Frontal cortex (tissue), 4 donors: ENCODE data around the gene USP48. TPM values are rescaled to one million over a fixed set of nuclear protein-coding genes. Genes with fewer than 3 reads are reported as not detected.

ENCODE experiments used
- DNase-seq, 2 donors: peaks; one replicate each; pipeline ENCODE4 v3.0.0; 2012; ENCODE audit warnings: low spot score in 2 of 2
- FAIRE-seq: peaks from 2 replicates; lab custom pipeline; 2012; peaks lifted over from hg19 to GRCh38; lab: Jason Lieb, UNC
- total RNA-seq: library from RNA; depleted of rRNA; stranded (reverse); fragments of >200 nt; gene quantifications from one replicate; pipeline ENCODE4 v1.2.3, GENCODE V29; 2014
- donor health status: control.
- donor health status: control.
- donor health status: control.

The USP48 gene
- total RNA-seq, 1 donor from 2014 or later = 58.7 TPM

DNA sequence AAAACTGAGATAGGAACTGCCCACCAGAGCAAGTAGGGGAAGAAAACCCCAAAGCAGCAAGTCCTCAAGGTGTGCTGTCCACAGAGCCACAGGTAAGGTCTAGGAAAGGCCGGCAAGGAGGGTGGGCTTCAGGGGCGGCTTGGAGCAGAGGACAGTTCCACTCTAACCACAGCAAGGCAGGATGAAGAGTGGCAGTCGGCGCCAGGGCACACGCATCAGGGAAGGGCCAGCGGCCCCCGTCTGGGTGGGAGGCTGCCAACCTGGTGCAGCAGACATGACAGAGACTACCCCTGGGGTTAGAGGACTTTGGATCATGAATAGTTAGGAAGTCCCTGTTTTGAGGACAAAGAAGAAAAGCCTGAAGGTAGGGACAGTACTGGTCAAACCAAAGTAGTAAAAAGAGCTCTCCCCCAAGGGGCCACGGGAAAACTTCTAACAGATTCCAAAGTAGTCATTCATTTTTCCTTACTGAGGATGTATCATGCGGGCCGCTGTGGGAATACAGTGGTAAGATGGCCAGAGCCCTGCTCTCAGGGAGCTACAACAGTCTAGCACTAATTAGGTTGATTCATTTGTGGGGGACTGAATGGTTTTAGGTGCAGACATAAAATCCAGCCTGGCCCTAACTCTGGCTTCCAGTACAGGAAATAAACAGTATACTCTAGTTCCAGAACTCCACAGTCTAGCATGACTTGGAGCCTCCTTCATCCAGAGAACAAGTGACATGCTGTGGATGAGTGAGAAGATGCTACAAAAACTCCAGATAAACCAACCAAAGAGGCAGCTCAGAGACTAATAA is 110.3 kb downstream of the USP48 start:
- FAIRE-seq = no peak
- DNase-seq = no peak

DNA sequence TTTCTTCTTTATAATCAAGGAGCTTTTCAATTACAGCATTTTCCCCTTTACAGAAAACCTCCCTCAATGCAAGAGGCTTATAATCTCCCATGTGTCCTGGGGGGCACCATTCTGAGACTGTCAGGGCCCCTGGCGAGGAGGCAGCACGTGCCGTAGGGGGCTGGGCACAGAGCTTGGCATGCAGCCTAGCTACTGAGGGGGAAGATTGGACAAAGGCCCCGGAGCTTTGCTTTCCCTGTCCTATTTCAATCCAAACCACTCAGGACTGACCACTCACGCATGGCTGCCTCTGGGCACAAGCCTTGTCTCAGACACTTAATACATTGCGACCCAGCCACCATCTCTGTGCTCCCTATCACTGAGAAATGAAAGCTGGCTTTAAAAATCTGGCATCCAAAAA is 111.0 kb downstream of the USP48 start:
- FAIRE-seq = no peak
- no peak for DNase-seq

DNA sequence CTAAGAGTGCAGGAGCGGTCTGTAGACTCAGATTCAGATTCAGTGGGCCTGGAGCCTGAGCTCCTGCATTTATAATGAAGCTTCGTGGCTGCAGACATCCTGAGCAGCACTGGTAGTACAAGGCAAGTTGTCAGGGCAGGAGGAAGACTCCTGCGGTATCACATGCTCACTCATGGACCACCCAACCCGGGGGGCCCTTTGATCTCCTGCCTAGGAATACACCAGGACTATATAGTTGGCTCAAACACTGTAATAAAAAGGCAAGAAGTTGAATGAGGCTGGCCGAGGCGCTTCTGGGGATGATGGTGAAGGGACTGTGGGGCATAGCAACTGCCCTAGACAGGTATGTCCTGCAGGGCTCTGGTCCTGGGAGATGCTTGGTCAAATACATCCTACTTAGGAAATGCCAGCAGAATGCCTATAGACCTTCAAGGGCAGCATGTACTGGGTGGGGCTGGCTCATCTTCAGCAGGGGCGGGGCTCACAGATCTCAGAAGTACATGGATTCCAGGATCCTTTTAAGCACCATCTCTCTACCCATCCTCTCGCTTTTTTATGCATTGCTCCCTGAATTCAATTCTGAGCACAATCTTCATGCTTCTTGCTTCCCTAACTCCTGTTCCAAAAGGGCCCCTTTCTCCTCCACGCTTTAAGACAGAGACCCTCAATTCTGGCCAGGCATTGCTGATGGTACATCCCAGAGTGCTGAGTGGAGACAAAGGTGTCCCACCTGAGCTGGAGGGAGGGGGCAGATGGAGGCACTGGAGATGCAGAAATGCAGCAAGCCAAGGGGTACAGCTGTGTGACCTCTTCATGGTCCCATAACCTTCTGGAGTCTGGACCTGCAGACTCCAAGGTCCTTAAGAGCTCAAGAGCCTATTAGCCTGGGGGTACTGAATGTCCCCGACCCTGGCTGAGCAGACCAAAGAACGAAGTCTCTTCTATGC is 111.7 kb downstream of the USP48 start:
- FAIRE-seq (no peak), DNase-seq (no peak)

DNA sequence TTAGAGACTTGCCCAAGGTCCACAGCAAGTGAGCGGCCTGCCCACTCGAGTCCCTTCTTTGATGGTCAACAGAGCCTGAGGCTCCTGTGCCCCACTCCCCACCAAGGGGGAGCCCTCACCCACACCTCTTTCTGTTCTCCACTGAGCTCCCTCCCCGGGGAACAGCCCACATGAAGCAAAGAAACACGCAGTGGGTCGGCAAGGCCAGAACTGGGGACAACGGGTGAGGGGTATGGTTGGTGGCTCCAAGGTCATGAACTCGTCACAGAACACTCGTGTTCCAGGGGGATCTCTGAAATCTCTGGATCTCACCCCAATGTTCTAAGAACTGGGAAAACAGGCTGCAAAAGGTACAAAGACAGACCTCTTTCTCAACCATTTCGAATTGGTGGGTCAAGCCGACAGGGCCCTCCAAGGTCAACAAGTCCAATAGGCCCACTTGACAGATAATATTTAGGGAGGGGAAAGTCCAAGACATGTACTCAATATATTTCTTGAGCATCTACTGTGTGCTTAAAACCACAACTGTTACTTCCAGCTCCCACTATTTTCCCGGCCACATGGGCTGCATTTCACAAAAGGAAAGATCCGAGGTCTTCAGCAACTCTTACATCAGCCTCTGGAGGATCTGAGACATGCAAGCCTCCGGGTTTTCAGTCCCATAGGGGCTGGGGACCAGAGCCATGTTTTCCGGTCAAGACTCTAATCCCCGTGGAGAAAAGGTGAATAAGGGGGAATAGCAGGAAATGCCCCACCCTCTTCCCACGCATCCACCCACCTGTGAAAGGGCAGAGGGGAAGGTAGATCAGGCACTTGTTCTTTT is 112.7 kb downstream of the USP48 start:
- DNase-seq (peak in 1 of 2 donors; percentile 12), FAIRE-seq (no peak)

DNA sequence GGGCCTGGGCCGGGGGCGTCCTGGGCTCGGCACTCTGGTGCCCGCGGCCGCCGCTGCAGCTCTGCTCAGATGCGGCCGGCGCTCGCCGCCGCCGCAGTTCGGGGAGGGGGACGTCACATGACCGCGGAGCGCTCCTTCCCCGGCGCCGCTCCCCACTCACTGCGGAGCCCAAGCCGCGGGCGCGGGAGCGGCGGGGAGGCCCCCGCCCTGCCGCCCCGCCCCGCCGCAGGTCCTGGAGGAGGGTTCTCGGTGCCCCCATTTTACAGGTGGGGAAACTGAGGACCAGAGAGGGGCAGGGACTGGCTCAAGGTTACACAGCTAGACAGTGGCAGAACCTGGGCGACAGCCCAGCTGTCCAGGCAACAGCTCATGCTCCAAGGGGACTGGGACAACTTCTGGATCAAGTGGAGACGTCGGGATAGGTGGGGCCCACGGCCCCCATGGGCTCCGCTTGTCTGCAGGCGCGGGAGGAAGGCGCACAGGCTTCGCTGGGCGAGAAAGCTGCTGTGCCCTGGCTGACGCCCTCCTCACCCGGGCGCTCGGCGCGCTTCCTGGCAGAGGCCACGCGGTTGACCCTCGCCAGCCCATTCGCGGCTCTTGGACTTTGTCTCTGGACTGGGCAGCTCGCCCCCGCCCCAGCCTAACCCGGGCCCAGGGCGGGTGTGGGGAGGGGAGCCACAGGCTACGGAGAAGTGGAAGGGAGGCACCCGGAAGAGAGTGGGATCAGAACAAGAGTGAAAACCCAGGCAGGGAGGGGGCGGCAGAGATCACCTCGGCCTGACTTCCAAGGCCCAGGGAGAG is 113.5 kb downstream of the USP48 start, which contains the start of gene RAP1GAP:
Gene RAP1GAP, minus strand, starts transcription at position 100 of the 801 bp plus-strand sequence. CDS start 49,325 bp downstream, outside the sequence.
- DNase-seq (peak; percentile 72 to 83), FAIRE-seq (no peak)

DNA sequence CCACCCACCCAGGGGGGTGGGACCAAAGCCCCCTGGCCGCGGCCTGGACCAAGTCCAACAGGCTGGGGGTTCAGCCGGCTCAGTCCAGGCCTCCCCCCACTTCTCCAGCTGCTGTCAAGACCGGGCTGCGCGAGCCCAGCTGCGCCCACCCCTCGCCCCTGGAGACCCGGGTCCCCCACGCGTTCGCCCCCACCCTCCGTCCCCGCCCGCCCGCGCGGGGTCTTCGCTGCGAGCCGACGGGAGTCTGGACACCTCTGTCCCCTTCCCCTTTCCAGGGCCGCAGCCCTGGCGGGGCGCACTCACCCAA is 114.0 kb downstream of the USP48 start:
- no peak for DNase-seq

DNA sequence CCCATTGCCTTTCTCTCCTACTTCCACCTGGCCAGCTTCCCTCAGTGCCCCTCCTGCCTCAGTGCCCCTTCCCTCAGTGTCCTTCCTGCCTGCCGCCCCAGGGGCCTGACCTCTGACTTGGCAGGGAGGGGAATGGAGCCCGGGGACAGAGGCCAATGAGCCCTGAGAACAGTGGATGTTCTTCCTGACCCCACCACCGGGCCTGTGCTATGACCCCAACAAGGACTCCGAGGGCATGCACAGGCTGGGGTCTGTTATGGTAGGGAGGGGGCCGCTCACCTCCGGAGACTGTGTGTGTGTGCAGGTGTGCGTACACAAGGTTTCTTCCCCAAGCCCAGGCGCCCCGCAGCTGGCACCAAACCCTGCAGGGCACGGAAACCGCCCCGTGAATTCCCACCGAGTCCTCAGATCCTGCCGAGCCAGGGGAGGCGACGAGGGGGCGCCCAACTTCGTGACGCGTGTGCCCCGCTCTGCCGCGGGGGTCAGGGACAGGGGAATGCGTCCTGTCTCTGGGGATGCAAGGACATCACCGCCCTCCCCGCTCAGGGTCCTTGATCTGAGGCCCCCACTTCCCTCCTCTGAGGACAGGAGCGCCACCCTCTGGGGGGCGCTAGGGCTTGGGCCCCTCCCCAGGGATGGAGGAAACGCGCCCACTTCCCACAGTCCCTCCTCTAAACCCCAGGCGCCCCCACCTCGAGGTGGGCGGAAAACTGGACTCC is 114.6 kb downstream of the USP48 start:
- DNase-seq (peak in 1 of 2 donors; percentile 32), FAIRE-seq (no peak)

More for the DNA sequence above, 114.0 kb downstream of the USP48 start:
- no peak for FAIRE-seq

DNA sequence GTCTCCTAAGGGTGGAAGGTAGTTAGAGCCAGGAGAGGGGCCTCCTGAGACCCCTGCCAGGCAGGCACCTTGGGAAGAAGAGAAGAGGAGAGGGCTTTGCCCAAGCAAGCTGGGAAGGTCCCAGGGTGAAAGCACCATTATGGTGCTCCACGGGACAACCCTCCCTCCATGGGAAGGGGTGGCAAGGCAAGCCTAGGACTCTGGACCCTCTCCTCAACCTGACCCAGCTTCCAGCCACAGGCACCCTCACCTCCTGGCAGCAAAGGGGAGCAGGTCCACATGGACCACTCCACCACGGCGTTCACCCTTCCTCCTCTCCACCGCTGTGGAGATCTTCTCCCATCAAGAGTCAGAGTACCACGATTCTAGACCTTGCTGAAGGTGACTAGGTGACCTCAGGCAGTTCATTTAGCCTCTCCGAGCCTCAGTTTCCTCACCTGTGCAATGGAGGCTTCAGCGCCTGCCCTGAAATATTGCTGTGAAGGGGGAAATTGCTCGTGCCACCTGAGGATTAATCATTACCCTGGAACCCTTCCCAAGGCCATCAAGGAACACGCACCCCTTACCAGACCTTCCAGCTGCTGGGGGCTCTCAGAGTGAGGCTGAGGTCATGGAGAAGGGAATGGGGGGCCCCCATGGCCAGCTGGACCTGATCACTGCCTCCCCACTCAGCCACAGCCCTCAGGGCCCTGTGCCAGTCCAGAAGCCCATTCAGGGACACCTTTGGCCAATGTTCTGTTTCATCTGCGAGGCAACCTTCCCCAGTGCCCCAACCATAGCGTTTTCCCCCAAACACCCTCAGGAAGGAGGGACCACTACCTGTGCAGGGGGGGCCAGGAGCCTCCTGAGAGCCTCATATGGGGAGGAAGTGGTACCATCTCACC is 115.4 kb downstream of the USP48 start:
- FAIRE-seq (no peak), DNase-seq (no peak)

DNA sequence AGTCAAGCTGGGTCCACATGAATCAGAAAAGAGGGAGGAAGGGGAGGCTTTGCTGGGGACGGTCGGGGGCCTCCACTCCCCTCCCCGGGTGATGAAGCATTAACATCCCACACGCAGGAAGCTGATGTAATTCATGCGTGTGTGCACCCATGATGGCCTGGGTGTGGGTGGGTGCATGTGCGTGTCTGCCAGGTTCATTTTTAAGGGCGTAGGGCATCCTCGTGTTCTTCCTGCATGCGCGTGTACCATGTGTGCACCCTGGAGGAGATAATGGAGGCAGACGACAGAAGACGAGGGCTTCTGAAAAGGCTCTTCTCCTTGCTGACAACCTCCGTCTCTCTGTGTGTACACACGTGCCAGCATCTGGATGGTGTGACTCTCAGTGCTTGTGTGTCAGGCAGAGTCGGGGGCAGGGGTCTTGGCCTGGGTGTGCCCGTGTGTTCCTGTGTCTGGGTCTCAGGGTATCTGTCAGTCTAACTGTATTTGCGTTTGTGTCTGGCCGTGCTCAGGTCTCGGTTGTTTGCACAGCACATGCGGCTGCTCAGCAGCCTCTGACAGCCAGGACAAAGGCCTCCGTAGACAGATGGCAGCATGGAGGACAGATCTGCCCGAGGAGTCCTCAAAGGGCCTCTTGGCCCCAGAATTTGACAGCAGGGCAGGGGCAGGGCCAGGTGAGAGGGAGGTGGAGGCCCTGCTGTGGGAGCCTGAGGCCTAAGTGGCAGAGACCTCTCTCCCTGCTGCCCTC is 116.2 kb downstream of the USP48 start:
- FAIRE-seq (no peak), DNase-seq (no peak)

DNA sequence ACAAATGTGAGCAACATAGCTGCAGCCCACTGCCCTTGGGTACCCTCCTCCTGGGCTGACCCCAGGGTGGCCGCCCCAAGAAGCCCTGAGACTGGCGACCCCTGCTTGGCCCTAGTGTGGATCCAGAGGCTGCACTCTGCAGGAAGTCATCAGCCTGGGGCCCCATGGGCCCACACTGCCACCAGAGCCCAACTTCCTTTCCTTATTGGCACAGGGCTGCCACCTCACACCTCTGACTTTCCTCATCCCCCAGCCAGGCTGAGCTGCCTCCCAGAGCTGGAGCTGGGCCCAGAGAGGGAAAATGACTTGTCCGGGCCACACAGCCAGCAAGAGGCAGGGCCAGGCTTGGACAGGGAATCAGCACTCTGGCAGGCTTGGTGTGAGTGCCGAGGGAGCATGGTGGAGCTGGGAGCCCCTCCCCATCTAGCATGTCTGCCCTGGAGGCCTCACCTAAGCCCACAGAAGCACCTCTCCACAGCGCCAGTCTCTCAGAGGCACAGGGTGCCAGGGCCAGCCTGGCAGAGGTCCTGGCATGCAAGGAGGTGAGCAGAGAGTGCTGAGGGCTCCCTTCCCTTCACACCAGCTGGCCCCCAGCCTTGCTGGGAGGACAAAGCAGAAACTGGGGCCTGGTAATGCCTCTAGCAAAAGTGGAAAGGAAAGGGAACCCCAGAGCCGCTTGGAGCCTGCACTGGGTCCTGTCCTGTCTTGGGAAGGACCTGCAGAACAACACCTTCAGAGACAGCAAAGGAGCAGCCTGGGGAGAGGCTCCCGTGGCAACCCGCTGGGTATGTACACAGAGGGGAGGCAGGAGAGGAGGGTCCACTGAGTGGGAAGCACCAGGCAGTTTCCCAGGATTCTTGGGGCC is 117.0 kb downstream of the USP48 start:
- no peak for FAIRE-seq
- DNase-seq = no peak

DNA sequence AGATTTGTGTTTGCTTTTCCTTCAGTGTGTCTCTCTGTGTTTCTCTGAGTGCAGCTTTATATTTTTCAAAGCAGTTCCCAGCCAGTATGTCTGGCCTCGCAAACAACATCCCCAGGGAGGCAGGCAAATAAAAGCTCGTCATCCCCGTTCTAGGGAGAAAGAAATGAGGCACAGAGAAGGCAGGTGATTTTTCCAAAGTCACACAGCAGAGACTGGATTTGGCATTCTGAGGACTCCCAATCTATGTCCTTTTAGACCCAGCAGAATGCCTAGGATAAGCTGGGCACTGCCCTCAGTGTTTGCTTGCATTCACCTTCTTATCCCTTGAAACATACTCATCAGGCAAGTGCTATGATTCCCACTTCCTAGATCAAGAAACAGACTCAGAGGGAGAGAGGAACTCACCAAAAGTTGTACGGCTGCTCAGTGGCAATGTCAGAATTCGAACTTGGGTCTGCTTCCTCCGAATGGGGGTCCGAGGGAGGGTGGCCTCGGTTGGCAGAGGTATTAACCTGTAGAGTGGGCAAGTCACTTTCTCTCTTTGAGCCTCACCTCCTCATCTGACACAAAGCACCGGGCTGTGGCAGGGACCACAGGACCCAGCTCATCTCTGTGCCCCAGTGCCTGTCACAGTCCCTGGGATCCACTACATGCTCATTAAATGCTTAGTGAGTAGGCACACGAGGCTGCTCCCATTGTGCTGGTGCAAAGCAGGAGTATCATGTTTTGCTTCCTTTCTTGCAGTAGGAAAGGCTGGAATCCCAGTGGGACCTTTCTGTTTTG is 118.0 kb downstream of the USP48 start:
- no peak for FAIRE-seq
- no peak for DNase-seq

DNA sequence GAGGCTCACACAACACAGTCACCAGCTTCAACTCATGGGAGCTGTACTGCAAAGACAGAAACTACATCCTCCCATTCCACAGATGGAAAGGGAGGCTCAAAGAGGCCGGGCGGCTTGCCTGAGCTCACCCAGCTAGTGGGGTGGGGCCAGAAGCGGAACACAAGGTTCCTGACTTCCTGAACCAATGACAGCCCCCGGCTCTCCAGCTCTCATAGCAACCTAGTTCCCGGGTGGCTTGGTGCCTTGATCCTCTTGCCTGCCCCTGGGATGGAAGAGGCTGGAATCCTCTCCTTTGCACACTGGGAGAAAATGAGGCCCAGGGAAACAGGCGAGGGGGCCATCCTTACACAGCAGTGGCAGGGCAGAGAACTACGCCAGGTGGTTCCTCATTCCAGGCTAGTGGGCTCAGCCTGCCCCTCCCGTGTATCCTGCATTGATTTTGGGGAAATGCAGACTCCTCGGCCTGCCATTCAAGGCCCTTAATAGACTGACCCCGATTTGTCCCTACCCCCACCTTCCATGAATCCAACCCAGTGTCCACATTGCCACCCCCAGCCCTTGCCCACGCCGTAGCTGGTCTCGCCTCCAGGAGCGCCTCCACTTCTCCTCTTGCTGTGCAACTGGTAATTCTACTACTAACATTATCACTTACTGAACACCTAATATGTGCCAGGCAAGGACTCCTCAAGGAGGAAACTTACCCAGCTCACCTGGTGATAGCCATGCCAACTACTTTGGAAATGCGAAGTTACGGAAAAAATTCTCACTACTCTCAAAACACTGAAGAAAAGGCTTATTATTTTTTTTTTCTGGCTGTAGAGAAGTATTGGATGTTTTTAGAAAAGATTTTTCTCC is 118.8 kb downstream of the USP48 start:
- FAIRE-seq = no peak
- no peak for DNase-seq

DNA sequence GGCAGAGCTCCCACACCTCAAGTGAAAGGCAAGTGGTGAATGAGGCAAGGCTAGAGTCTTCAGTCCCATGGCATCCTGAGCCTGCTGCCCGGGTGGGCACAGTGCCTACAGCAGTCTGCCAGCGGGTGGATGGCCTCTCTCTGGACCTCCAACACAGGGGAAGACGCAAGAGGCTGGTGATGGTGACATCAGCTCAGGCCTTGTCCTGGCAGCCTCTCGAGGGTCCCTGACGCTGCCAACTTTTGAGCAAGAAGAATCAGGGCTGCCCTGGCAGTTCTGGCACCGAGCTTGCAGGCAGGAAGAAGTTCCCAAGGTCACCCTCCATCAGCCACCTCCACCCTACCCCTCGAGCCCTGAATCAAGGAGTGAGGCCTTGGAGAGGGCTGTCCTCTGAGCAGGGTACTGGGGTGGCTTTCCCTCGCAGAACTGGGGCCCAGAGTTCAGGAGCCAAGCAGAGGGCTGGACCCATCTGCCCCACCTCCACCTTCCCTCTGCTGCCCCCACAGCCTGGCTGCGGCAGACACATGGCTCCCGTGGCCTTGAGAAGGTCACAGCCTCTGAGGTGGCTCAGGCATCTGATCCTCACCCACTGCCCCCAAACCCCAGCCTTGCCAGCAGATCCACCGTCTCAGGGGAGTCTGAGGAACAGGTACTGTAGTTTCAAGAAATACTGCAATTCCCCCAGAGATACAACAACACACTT is 119.5 kb downstream of the USP48 start:
- no peak for FAIRE-seq
- no peak for DNase-seq
